ENCODE data around the gene TRAPPC2L. TPM values are rescaled to one million over a fixed set of nuclear protein-coding genes. Genes with fewer than 3 reads are reported as not detected.

Gene TRAPPC2L
- total RNA-seq, 1 donor from 2014 or later, result 50.6 TPM

GRCh38 chr16:88869673-88869980 lies 12.7 kb downstream of the TRAPPC2L start:
- Mint-ChIP-seq H3K4me1 (ENCODE audit: low read depth, unreplicated experiment) (peaks cover 28% of the 10 kb centered on the region), H3K27ac (ENCODE audit: unreplicated experiment) (peak overlapping the region; percentile 81), H3K4me3 (ENCODE audit: unreplicated experiment) (peak overlapping the region; percentile 55), H3K27me3 (ENCODE audit: unreplicated experiment) (peaks cover 24% of the 10 kb centered on the region), H3K9me3 (ENCODE audit: unreplicated experiment) (peaks cover 17% of the 10 kb centered on the region), H3K36me3 (ENCODE audit: unreplicated experiment) (no peaks in the 10 kb centered on the region)
- no peak for DNase-seq
- TF ChIP-seq CTCF (IDR thresholded peaks at IDR 0.05; ENCODE audit: partially characterized antibody, unreplicated experiment), result no peak

DNA sequence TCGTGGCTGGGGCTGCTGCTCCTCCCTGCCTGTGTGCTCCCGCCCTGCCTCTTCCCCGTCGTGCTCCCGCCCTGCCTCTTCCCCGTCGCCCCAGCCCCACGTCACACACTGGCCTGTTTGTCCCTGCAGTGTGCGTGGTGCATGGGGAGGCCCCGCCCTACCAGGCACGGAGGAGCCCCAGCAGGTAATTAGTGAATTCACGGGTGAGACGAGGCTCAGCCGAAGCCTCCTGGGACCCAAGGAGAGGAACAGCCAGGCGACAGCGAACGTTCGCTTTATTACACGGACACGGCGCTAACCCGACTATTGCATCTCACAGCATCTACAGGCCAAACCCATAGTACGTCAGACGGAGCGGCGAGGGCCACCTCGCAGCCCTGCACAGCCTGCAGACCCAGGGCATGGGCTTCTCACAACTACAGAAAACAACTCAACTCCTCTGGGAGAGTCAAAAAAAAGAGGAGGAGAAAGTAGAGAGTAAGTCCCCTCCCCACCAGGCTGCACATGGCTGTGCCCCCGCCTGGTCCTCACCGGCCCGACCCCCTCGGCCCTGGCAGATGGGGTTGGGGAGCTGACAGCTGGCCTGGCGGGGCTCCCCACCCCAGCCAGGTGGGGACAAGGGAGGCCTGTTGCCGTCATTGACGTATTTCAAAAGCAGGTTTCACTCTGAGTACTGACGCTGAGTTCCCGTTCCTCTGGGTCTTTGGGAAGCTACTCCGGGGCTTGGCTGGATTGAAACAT lies 13.9 kb downstream of the TRAPPC2L start:
- TF ChIP-seq CTCF (IDR thresholded peaks at IDR 0.05; ENCODE audit: partially characterized antibody, unreplicated experiment), result no peak
- peak; percentile 57 for DNase-seq
- Mint-ChIP-seq H3K27me3 (ENCODE audit: unreplicated experiment) (peaks cover 28% of the 10 kb centered on the region), H3K36me3 (ENCODE audit: unreplicated experiment) (no peaks in the 10 kb centered on the region), H3K4me3 (ENCODE audit: unreplicated experiment) (peak overlapping the region; percentile 63), H3K27ac (ENCODE audit: unreplicated experiment) (peak overlapping the region; percentile 84), H3K4me1 (ENCODE audit: low read depth, unreplicated experiment) (peaks cover 29% of the 10 kb centered on the region), H3K9me3 (ENCODE audit: unreplicated experiment) (peaks cover 25% of the 10 kb centered on the region)

DNA sequence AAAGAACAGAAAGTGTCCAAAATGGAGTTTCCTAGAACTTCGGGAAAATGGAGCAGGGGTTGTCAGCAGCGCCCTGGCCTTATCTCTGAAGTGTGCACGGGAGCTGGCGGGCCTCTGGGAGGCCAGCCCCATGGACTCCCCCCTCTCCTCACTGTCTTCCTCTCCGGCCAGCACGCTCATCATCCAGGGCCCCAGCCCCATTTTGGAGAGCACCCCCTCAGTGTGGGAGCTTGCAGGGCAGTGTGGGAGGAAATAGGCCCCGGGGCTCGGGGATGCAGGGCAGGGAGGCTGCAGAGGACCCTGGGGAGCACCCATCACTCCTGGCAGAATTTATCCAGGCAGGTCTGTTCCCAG lies 14.4 kb downstream of the TRAPPC2L start:
- peaks cover 27% of the 10 kb centered on the region for H3K9me3 Mint-ChIP-seq (ENCODE audit: unreplicated experiment)
- peak overlapping the region; percentile 79 for H3K27ac Mint-ChIP-seq (ENCODE audit: unreplicated experiment)
- peaks cover 31% of the 10 kb centered on the region for H3K4me1 Mint-ChIP-seq (ENCODE audit: low read depth, unreplicated experiment)
- no peak for TF ChIP-seq CTCF (IDR thresholded peaks at IDR 0.05; ENCODE audit: partially characterized antibody, unreplicated experiment)
- H3K4me3 Mint-ChIP-seq (ENCODE audit: unreplicated experiment), result peak overlapping the region; percentile 59
- no peak for DNase-seq
- H3K36me3 Mint-ChIP-seq (ENCODE audit: unreplicated experiment), result no peaks in the 10 kb centered on the region
- H3K27me3 Mint-ChIP-seq (ENCODE audit: unreplicated experiment), result peaks cover 28% of the 10 kb centered on the region

DNA sequence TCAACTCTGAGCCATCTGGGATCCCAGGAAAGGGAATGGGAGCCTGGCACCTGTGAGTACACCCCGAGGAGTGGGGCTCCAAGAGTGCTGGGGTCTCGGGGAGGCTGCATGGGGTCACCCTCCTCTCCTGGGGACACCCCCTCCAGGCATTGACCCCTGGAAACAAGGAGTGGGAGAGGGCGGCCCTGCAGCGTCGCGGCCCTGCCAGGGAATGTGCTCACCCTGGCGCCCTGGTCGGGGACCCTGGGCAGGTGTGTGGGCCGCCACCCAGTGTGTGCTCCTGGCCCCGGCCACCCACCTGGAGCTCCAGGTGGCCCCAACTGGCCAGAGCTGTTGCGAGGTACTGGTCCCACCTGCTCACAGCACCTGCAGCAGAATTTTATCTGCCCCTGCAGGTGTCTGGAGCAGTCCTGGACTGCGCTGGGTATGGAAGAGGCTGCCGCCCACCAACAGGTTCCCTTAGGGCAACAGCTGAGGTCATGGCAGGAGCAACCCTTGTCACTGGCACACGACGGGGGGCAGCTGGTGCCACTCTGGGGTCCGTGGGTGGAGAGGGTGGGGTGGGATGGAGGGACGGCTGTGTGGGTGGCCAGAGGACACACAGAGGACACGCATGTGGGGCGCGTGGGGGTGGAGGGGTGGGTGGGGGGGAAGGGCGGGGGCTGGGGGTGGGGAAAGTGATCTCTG lies 14.9 kb downstream of the TRAPPC2L start:
- peaks cover 25% of the 10 kb centered on the region for H3K9me3 Mint-ChIP-seq (ENCODE audit: unreplicated experiment)

More for the DNA sequence above, 14.9 kb downstream of the TRAPPC2L start:
- Mint-ChIP-seq H3K27ac (ENCODE audit: unreplicated experiment) (peak overlapping the region; percentile 79), H3K27me3 (ENCODE audit: unreplicated experiment) (peaks cover 29% of the 10 kb centered on the region), H3K4me1 (ENCODE audit: low read depth, unreplicated experiment) (peaks cover 31% of the 10 kb centered on the region), H3K36me3 (ENCODE audit: unreplicated experiment) (no peaks in the 10 kb centered on the region), H3K4me3 (ENCODE audit: unreplicated experiment) (peak overlapping the region; percentile 61)
- TF ChIP-seq CTCF (IDR thresholded peaks at IDR 0.05; ENCODE audit: partially characterized antibody, unreplicated experiment), result no peak
- no peak for DNase-seq

Measured in glutamatergic neuron (in vitro differentiated cells).